Vagina (tissue), 2 donors: ENCODE results near the gene NR4A2. TPM values are rescaled to one million over a fixed set of nuclear protein-coding genes. Genes with fewer than 3 reads are reported as not detected.
A peak's percentile ranks its signal among the peaks of the same experiment; 100 is the strongest.

Experiments
- DNase-seq, 2 donors: peaks; one replicate each; pipeline ENCODE4 v3.0.0-alpha.2; 2017; ENCODE audit errors: extremely low spot score in 2 of 2
- H3K27ac ChIP-seq: fragments of 200-600 bp; sonication (generic); one replicate; pipeline ENCODE4 v1.5.1; 2019
- H3K27me3 ChIP-seq: fragments of 200-600 bp; sonication (generic); one replicate; pipeline ENCODE4 v1.5.1; 2019
- H3K36me3 ChIP-seq, 2 donors: fragments of 200-600 bp; sonication (generic); one replicate each; pipeline ENCODE4 v1.5.1; 2017 to 2019
- H3K4me1 ChIP-seq: fragments of 200-600 bp; sonication (generic); one replicate; pipeline ENCODE4 v1.5.1; 2019
- H3K4me3 ChIP-seq, 2 donors: fragments of 200-600 bp; sonication (generic); 1 replicate in 1 of 2; 2 replicates in 1 of 2; pipeline ENCODE4 v1.5.1; 2016 to 2019
- H3K9me3 ChIP-seq: fragments of 200-600 bp; sonication (generic); one replicate; pipeline ENCODE4 v1.5.1; 2019
- POLR2A ChIP-seq, 2 donors: fragments of 450-650 bp; IDR thresholded peaks; one replicate each; pipeline ENCODE4 v1.6.1; 2017; ENCODE audit warnings: antibody characterized with exemption in 2 of 2, mild to moderate bottlenecking in 2 of 2, moderate library complexity in 2 of 2
- POLR2AphosphoS5 ChIP-seq, 2 donors: sonication (generic); formaldehyde crosslinking; IDR thresholded peaks; one replicate each; pipeline ENCODE4 v1.9.0; 2017; ENCODE audit warnings: antibody characterized with exemption in 2 of 2, mild to moderate bottlenecking in 2 of 2, low read depth in 1 of 2; ENCODE audit not compliant: insufficient read depth in 1 of 2
- intact Hi-C: fragments of 100-400 bp; cut with DNase I; formaldehyde crosslinking; loops from one replicate; pipeline ENCODE4 v1.15.1; 2023
- total RNA-seq: library from RNA; depleted of rRNA; stranded (reverse); fragments of >200 nt; gene quantifications from one replicate; pipeline ENCODE4 v1.2.3, GENCODE V29; 2016
- TF ChIP-seq, protein P1 (sequence below), 3 experiments: fragments of 450-650 bp in 2 of 3; fragments of 200-600 bp in 1 of 3; sonication (generic) in 1 of 3; IDR thresholded peaks; one replicate each; pipeline ENCODE4 v1.5.1; 2017 to 2019; ENCODE audit warnings: antibody characterized with exemption in 3 of 3, mild to moderate bottlenecking in 2 of 3, moderate library complexity in 2 of 3

Gene NR4A2
- total RNA-seq, 1 donor from 2014 or later = 17.2 TPM

DNA sequence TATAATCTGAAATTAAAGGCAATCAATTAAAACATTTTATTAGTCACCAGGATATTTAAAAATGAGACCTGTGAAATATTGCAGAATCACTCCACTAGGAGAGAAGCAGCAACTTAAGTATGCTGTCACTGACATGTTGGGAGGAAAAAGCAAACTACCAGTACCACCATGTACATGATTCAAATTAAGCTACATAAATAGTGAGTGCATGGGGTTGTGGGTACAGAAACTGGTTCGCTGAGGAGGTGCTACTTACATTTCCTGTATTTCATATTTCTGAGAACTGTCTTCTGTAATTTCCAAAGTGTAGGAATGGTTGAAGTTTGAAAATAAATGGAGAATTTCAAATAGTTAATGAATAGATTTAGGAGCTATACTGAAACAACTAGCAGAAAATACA, 7.9 kb upstream of the NR4A2 start:
- Histone ChIP-seq H3K27me3 (no peaks in the 10 kb centered on the region), H3K4me1 (peaks cover 10% of the 10 kb centered on the region), H3K36me3 (no peaks in the 10 kb centered on the region), H3K27ac (peak overlapping the region; percentile 100), H3K9me3 (no peaks in the 10 kb centered on the region), H3K4me3 (no peak overlapping the region)
- intact Hi-C loops = loop anchor here (2.0 to 10.0 kb wide), 2 partner anchors 60 to 94 kb away; partner anchors contain the start of gene GPD2
- DNase-seq = no peak
- TF ChIP-seq, protein P1, sequence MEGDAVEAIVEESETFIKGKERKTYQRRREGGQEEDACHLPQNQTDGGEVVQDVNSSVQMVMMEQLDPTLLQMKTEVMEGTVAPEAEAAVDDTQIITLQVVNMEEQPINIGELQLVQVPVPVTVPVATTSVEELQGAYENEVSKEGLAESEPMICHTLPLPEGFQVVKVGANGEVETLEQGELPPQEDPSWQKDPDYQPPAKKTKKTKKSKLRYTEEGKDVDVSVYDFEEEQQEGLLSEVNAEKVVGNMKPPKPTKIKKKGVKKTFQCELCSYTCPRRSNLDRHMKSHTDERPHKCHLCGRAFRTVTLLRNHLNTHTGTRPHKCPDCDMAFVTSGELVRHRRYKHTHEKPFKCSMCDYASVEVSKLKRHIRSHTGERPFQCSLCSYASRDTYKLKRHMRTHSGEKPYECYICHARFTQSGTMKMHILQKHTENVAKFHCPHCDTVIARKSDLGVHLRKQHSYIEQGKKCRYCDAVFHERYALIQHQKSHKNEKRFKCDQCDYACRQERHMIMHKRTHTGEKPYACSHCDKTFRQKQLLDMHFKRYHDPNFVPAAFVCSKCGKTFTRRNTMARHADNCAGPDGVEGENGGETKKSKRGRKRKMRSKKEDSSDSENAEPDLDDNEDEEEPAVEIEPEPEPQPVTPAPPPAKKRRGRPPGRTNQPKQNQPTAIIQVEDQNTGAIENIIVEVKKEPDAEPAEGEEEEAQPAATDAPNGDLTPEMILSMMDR (IDR thresholded peaks at IDR 0.05) = no peak
- TF ChIP-seq POLR2A (IDR thresholded peaks at IDR 0.05) (no peak), POLR2AphosphoS5 (IDR thresholded peaks at IDR 0.05; ENCODE audit: insufficient read depth in 1 of 2, low read depth in 1 of 2) (no peak)

DNA sequence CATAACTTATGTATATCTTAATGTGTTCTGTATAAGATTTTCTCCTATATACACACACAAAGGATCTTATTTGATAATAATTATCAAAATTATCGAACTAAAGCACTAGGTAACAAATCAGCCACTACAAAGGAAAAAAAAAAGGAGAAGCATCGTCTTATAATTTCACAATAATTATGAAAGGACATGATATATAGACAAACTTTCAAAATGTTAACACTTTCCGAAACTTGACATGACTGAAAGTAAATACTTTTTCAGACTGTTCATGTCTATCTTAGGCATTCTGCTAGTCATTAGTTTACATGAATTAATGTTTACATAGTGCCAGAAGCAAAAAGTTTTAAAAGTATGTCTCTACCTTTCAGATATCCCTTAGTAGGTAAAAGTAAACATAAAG, 7.3 kb upstream of the NR4A2 start:
- Histone ChIP-seq H3K36me3 (no peaks in the 10 kb centered on the region), H3K27me3 (no peaks in the 10 kb centered on the region), H3K27ac (no peak overlapping the region), H3K4me1 (peaks cover 10% of the 10 kb centered on the region), H3K9me3 (no peaks in the 10 kb centered on the region), H3K4me3 (no peak overlapping the region)
- intact Hi-C loops = loop anchor here (2.0 to 10.0 kb wide), 2 partner anchors 61 to 95 kb away; partner anchors contain the start of gene GPD2
- TF ChIP-seq, protein P1 (IDR thresholded peaks at IDR 0.05) = no peak
- DNase-seq = no peak

DNA sequence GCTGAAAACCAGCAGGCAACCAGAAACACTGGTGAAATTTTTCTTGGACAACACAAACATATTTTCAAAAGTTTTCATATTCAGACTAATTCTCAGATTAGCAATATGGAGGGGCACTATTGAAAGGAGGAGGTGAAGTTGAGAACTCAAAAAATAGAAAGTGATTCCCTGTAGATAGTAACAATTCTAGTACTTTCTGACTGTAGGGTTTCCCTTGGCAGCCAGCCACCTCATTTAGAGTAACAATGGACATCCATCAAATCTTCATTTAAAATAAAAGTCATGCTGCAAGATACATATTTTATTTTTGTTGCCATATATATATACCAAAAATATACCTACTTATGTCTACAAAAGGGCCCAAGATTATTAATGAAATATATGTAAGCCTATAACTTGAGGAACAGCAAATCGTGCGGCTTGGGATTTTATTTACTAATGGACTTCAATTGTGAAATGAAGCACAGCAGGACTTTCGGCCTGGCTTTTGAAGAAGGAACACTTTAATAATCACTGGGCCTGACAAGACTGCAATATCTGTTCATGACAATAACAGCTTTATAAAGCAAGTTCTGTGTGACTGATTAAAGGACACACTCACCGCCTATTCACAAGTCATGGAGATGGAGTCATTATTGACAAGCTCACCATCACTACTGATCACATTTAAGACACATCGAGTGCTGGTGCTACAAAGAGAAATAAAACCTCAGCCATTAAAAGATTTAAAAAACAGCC, 6.8 kb upstream of the NR4A2 start:
- Histone ChIP-seq H3K36me3 (no peaks in the 10 kb centered on the region), H3K4me1 (peaks cover 10% of the 10 kb centered on the region), H3K9me3 (no peaks in the 10 kb centered on the region), H3K4me3 (no peak overlapping the region), H3K27me3 (no peaks in the 10 kb centered on the region), H3K27ac (no peak overlapping the region)
- no peak for TF ChIP-seq POLR2AphosphoS5 (IDR thresholded peaks at IDR 0.05; ENCODE audit: insufficient read depth in 1 of 2, low read depth in 1 of 2)
- TF ChIP-seq, protein P1 (IDR thresholded peaks at IDR 0.05) = no peak
- no peak for TF ChIP-seq POLR2A (IDR thresholded peaks at IDR 0.05)
- intact Hi-C loops = no loop called here
- DNase-seq = no peak

DNA sequence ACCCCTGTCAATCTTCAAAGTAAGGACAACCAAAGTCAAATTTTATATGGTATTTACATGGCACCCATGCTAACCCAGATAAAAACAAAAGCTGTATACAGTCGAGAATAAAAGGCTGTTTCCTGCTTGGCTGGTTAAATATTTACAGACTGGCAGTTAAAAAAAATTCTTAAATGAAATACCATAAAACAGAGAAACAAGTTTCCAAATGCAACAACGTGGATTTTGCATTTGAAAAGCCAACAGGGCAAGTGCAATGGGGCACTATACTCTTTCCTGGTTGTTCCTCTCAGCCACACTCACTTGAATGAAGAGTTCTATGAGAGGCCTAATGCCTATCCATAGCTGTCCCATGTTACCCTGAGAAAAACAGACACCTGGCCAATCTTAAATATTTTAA, 6.1 kb upstream of the NR4A2 start:
- Histone ChIP-seq H3K36me3 (no peaks in the 10 kb centered on the region), H3K4me3 (no peak overlapping the region), H3K4me1 (peaks cover 10% of the 10 kb centered on the region), H3K27ac (no peak overlapping the region), H3K9me3 (no peaks in the 10 kb centered on the region), H3K27me3 (no peaks in the 10 kb centered on the region)
- TF ChIP-seq POLR2AphosphoS5 (IDR thresholded peaks at IDR 0.05; ENCODE audit: insufficient read depth in 1 of 2, low read depth in 1 of 2) (no peak), POLR2A (IDR thresholded peaks at IDR 0.05) (no peak)
- TF ChIP-seq, protein P1 (IDR thresholded peaks at IDR 0.05) = no peak
- no peak for DNase-seq
- intact Hi-C loops = no loop called here
